Hematopoietic multipotent progenitor cell (in vitro differentiated cells): Measurements from ENCODE around the gene PGAP1. TPM values are rescaled to one million over a fixed set of nuclear protein-coding genes. Genes with fewer than 3 reads are reported as not detected.

Source experiments
- DNase-seq, 3 donors: peaks; one replicate each; pipeline ENCODE4 v3.0.0-alpha.2; 2011 to 2015; ENCODE audit warnings: low read depth in 2 of 3, low spot score in 2 of 3
- total RNA-seq: library from RNA; depleted of rRNA; stranded (reverse); fragments of >200 nt; gene quantifications from one replicate; pipeline ENCODE4 v1.2.3, GENCODE V29; 2012

The PGAP1 gene
- total RNA-seq, 1 donor, result 3.2 TPM

DNA sequence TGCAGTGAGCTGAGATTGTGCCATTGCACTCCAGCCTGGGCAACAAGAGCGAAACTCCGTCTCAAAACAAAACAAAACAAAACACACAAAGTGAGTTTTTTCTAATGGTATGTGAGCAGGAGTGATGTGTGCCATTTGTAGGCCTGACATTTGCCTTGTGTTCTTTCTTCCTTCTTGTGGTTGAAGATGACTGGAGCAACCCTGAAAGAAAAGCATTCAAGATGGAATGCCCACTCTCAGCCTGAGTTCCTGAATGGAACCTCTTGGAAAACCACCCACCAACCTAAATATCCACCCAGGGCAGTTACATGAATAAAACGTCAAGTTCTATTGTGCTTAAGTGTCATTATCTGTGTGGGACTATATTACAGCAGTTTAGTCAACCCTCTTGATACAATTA lies 26.5 kb downstream of the PGAP1 start:
- DNase-seq, result no peak

DNA sequence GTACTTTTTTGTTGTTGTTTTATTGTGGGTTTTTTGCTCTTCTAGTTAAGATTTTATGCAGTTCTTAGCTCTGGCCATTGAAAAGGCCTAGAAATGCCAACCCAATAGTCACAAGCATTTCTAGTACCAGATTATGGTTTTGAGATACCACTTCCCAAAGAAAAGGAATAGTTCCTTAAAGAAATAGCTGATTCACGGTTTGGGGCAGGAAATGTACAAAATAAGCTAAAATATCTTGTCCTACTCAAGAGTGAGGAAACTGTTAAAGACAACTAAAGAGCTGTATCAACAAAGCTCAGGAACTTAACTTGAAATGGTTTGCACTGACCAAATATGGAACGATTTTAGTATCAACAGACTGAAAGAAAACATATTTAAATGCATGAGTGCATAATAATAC lies 35.4 kb downstream of the PGAP1 start:
- no peak for DNase-seq

DNA sequence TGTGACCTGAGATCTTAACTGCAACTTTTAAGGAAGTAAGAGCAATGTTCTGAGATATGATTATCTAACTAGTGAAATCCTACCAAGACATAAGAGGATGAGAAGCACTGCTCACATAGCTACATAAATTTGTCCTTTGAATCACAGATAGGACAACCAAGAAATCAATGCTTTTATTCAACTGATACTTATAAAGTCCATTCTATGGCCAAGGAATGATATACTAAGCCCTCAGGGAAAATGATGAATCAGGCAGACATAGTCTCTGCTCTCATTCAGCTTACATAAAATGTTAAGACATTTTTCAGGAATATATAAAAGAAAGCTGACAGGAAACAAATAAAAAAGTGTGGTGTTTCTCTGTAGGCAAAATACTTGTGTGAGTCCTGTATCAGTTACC lies 39.1 kb downstream of the PGAP1 start:
- no peak for DNase-seq

DNA sequence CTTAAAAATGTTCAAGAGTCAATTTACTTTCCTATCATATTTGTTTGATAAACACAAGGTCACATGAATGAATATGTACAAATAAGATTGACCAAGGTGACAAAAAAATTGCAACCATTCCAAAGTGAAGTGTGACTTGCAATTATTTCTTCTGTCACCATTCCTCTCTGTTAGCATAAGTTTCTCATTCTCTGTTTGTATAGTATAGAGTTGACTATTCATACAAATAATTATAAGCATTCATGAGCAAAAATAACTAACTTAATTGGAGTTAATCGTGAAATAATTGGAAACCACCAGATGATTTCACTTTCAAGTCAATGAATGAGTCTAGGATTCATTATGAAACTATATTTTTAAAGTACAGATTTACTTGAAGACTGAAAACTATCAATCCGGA lies 42.1 kb downstream of the PGAP1 start:
- no peak for DNase-seq

DNA sequence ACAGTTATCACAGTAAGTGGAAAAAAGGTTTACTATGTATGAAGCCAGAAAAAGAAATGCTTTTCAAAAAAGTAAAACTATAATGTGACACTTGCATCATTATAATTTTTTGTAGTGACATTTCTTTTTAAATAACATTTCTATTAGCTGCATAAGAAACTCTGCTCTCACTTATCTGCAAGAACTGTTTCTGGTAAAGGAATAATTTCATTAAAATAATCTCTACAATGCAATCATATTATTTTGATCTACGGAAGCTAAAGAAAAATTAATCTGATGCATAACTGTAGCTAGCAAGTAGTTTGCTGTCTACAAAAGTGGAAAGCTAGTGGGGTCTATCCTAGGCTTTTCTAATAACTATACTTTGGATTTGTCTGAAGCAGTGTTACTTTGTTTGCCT lies 50.1 kb downstream of the PGAP1 start:
- DNase-seq, result no peak

DNA sequence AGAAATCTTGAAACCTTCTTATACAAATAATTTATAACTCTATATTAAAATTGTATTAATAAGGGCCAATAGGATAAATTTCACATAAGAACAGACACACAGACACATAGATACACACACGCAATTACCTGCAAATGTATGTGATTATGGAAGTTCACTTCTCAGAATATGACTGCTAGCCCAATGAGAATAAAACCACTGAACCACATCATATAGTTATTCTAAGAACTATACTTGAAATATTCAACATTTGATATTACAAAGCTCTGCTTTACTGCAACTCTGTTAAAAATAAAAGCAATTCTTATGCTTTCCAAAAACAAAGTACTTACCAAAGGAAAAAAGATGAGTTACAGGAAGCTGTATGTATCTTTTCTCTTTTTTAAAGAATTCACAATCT lies 51.1 kb downstream of the PGAP1 start:
- DNase-seq, result no peak

DNA sequence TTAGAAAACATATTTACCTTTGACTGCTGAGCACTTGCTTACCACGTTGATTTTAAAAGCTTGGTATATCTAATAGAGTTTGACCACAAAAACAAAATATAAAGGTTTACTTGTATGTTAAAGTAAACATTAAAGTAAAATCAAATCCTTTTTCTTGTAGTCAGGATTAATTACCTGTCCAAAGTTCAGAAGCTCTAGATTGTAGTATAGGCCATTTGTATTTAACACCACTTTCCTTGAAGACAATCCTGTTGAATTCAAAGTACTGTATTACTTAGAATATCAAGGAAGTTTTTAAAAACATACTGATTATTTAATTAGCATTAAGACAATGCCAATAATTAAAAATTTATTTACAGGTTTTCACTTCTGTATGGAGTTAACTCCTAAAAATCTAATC lies 53.0 kb downstream of the PGAP1 start:
- no peak for DNase-seq

DNA sequence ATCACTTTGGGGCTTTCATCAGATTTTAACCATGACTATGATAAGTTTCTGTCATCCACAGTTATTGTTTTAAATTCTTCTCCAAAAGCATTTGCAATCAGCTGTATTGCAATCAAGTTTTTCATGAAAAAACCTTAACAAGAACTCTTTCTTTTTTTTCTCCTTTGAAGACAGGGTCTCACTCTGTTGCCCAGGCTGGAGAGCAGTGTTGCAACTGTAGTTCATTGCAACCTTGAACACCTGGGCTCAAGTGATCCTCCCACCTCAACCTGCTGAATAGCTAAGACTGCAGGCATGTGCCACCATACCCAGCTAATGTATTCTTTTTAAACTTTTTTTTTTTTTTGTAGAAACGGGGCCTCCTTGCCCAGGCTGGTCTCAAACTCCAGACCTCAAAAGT lies 71.9 kb downstream of the PGAP1 start:
- no peak for DNase-seq

DNA sequence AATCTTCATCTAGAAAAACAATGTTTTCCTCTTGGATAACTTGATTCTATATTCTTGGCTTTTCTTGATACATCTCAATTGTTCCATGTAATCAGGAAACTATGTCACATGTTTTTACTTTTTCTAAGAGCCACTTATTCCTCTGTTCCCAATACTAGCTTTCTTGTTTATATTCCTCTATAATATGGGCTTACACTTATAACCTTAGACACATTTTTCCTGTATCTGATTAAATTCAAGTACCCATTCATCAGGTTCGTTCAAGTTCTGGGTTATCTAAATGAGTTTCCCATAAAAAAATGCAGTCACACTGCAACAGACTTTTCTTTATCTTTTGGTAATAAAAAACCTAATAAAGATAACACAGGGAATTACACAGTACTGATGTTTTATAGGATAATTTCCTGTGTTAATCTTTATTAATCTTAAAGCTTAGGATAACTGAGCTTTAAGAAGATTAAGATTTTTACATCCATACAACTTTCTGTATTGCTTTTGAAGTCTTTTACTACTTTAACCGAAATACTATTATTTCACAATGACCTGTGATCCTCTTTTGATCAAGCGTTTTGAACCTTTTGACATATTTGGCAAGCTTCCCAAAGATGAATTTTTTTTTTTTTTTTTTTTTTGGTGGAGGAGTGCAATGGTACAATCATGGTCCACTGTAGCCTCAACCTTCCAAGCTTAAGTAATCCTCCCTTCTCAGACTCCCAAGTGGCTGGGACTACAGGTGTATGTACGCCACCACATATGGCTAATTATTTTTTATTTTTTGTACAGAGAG lies 73.0 kb downstream of the PGAP1 start:
- no peak for DNase-seq

DNA sequence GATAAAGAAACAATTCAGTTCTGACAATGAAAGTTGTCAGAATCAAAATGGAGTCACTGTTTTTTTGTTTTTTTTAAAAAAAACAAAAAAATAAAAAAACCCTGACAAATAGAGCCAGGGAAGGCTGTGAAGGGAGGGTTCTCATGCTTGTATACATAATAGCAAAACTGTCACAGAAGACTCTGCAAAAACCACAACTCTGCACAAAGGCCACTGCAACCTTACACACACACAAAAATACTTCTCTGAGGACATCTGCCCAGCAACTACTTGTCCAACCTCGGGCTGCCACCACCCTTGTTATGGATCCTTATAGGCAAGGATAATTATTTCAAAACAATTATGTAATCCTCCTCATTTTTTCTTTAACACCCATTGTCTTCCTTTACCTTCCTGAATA lies 75.4 kb downstream of the PGAP1 start:
- DNase-seq, result no peak

DNA sequence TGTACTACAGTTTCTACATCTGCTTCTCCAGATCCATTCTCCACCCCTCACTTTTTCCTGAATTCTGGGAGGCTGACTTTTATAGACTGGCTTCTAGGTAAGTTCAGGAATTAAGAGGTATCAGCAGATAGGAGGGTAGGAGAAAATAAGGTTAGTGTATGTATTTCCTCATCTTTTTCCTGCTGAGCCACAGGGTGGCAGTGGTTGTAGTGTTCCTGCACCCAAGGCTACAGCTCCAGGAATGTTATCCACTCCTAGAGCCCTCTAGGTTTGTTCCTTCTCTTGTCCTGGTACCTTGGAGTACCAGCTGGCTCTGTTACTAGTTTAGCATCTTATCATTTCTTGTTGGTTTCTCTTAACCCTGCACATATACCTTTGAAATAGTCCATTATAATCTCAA lies 76.6 kb downstream of the PGAP1 start:
- DNase-seq, result peak in 2 of 3 donors; percentile 1 to 24

DNA sequence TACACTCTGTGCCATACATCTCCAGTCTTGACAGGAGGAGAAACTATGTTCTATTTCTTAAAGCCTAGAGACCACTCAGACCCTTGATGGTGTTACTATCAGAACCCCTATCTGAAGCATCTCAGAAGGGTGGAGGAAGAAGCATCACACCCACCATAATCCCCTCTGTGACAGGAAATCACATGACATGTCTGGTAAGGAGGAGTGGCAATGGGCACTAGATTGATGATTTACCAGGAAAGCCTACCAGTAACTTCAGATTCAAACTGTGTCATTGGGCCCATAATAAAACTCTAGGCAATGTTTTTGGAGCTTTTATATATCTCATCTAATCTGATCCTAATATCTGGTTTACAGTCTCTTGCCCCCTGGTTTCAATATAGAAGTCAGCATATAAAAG lies 80.2 kb downstream of the PGAP1 start:
- no peak for DNase-seq

DNA sequence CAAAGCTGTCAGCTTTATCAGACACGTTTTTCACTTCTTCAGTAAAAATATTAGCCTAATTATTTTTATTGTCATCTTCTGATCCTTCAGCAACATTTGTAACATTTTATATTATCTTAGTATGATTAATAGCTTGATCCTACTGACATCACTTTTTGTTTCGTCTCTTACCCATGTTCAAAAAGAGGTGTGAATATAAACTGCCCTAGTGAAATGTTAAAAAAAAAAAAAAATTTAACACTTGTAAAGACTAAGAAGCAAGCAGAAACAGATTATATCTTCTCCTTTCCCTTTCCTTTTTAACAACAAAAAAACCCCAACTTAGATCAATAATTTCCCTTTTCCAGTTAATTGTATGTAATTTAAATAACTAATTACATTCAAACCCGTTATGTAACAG lies 81.1 kb downstream of the PGAP1 start:
- no peak for DNase-seq

DNA sequence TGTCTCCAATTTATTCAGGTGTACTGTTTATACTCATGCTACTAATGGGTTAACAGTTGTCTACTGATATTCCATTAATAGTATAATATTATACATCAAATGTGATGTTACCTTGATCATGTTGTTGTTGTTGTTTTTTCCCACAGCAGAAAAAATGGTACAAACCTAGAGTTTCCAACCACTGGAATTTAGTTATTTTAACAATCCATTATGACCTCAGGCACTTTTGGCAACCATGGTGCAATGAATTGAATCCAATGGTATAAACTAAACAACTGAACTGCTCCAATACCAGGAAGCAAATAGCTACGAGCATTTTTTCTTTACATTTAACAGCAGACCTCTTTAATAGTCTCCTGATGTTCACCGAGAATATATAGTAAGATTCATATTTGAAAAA lies 86.3 kb downstream of the PGAP1 start:
- no peak for DNase-seq

DNA sequence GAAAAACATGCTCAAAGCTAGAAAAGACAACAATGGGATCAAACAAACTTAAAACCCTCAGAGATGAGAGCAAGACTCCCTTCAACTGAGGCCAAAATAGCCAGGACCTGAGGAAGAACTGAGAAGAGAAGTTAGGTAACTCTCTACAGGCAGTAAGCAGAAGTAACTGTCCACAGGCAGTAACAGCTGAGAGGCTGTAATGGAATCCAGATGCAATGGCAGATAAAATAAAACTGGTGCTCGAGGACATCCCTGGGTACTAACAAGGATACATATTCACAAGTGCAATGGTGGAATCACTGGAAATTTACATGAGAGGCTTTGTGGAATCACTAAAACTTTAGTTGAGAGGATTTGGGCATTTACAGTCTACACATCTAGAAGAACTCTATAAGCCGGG lies 86.9 kb downstream of the PGAP1 start:
- DNase-seq, result no peak

DNA sequence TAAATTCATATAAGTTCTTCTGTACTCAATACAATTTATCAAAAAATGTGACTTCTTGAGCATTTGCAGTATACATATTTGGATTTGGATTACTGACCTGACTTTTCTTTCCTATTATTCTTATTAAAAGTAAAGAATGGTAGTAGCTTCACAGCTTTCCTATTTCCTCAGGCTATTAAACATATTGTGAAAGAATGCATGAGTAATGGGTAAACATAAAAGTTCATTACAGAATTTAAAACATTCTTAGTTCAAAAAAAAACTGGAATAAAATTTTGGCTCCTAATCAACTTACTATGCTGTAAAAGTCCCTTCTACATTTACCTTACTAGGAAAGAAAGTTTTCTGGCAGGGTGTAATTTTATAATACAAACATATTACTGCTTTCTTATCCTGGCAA lies 90.1 kb downstream of the PGAP1 start:
- no peak for DNase-seq

DNA sequence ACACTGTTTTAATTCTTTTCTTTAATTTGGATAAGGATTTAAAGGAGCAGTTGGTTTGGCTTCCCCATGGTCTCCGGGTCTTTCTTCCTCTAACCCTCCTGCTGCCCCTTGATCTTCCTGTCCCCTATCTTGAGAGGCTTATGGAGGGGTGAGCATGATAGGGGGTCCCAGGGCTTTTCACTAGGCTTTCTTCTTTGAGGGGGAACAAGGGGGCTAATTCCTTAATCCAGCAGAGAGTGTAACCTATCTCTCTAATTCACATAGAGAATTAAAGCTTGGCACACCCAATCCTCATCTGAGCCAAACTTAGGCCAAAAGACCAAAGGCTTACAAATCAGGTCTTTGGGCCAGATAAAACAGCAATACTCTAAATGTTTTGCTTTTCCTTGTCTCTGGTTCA lies 95.8 kb downstream of the PGAP1 start:
- DNase-seq, result no peak

DNA sequence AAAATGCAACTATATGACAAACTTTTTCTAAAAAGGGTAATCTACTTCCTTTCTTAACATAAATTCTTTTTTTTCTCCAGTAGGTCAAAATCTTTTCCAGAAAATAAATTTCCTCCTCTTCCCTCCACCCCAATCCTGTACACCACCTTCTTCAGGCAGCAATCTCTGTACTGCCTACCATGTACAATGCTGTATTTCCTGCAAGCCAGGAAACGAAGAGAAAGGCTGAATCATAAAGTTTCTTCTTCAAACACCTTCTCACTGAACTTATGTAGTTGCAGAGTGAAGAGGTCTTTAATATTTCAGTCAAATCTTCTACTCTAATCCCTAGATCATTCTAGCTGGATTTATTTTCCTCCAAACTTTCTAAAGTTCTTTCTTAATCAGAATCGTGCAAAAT lies 99.2 kb downstream of the PGAP1 start:
- DNase-seq, result no peak

DNA sequence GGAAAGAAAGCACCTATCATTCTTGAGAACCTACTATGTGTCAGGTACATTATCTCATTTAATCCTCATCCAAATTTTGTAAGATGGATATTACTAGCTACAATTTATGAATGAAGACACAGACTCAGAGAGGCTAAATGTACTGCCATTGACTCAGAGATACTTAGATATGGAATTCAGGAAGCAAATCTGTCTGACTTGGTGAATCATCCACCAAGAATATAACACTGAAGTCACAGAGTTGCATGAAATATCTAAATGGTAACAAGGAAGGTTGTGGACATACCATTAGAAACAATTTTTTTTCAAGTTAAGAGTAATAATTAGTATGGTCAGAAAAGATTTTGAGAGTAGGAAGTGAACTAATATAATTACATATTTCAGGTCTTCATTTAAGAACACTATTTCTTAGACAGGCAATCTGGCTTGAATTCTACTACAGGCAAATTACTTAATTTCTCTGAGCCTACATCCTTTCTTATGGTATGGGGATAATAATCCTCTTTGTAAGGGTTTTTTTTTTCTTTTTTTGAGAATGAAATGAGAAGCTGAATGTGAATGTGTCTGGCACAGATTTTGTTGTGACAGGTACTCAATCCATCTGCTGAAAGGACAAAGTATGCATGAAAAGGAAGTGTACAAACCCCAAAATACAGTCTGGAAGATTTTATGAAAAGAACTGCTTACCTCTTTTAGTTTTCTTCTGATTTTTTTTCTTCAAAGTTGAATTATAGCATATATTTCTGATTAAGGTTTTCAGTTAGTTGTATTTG lies 102.6 kb downstream of the PGAP1 start:
- DNase-seq, result peak in 1 of 3 donors; percentile 4

DNA sequence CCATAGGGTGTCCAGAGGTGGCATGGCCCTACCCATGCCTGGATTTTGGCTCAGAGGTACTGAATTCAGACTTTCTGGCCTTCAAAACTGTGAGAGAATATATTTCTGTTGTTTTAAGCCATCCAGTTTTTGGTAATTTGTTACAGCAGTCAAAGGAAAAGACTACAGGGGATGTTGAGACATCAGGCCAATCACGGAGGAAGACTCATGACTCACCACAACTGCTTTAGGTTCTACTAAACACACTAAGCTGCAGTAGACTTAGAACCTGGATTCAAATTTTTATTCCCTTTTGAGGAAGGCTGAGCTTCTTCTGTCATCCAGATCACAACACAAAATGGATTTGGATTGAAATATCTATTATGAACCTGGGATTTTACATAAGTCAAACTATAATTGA lies 105.3 kb downstream of the PGAP1 start:
- DNase-seq, result no peak

DNA sequence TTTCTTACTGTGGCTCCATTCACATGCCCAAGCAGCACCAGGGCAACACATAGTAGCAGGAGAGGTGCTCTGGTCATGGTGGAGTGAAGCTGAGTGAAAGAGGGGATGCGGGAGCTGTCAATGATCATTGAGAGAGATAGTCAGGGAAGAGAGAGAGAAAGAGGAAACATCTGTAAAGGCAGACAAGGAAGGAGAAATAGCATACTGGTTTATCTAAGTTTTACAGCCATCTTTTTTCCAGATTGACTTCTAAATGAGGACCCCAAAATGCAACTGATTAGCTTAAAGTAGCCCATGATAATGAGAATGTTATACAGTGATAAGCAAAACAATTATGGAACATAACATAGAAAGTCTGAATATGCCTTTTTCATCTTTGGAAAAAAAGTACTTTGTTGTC lies 117.2 kb downstream of the PGAP1 start, which contains the start of gene C2orf66:
TSS of gene C2orf66 (minus strand) at position 96 of the 400 bp plus-strand sequence. CDS start at position 77, 19 bp downstream.
- peak in 2 of 3 donors; percentile 46 to 82 for DNase-seq

DNA sequence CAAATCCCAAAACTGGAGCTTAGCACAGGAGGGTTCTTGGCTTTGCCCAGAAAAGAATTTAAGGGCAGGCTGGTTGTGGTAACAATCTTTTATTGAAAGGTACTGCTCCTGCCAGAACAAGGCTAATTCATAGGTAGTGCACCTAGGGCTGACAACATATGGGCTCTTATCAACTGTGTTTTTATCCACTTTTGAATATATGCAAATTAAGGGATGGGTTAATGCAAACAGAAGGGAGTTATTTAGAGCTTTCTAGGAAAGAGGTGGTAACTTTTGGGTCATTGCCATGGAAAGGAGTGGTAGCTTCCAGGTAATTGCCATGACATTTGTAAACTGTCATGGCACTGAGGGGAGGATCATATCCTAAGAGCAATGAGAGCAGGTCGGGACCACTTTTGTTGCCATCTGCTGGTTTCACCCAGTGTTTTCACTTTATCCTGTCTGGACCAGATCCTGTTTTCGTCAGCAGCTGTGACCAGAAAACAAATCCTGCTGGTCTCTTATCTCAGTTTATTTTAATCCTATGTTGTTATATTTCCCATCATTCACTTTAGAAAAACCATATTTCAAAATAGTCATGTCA lies 118.3 kb downstream of the PGAP1 start:
- DNase-seq, result no peak
